Colonic mucosa (tissue), 4 donors: Measurements from ENCODE around the gene MICAL3. TPM values are rescaled to one million over a fixed set of nuclear protein-coding genes. Genes with fewer than 3 reads are reported as not detected.
A peak's percentile ranks its signal among the peaks of the same experiment; 100 is the strongest.
"Not testable (repeated sequence)": the region's sequence is repeated elsewhere in the genome, so short reads cannot be mapped to it uniquely, and the experiment has no call there.

Experiments used
- DNase-seq: peaks from one replicate; pipeline ENCODE4 v3.0.0-alpha.2; 2020
- H3K27ac ChIP-seq: fragments of 200-600 bp; one replicate; pipeline ENCODE4 v1.8.0; 2021
- H3K27me3 ChIP-seq: fragments of 200-600 bp; one replicate; pipeline ENCODE4 v1.8.0; 2021
- H3K36me3 ChIP-seq: fragments of 200-600 bp; one replicate; pipeline ENCODE4 v1.8.0; 2021
- H3K4me1 ChIP-seq: fragments of 200-600 bp; one replicate; pipeline ENCODE4 v1.8.0; 2021; ENCODE audit warnings: mild to moderate bottlenecking
- H3K4me3 ChIP-seq: fragments of 200-600 bp; one replicate; pipeline ENCODE4 v1.8.0; 2021
- H3K9ac ChIP-seq, 2 donors: one replicate each; pipeline ENCODE4 v1.7.0; 2013; ENCODE audit warnings: control low read depth in 2 of 2, low read depth in 2 of 2, low read length in 2 of 2
- H3K9me3 ChIP-seq: fragments of 200-600 bp; one replicate; pipeline ENCODE4 v1.8.0; 2021
- intact Hi-C: fragments of 100-400 bp; cut with DNase I; formaldehyde crosslinking; loops from one replicate; pipeline ENCODE4 v1.14.1; 2022
- total RNA-seq, 2 donors: library from RNA; stranded (reverse); fragmentation: NEBNext Ultra II Directional in 1 of 2; extraction: Animal tissue kit (Norgen Biotek cat#: 25700) in 1 of 2; gene quantifications; one replicate each; pipeline ENCODE4 v1.2.1, GENCODE V29; 2021
- TF ChIP-seq, protein P1 (sequence below): fragments of 200-600 bp; IDR thresholded peaks from one replicate; pipeline ENCODE4 v1.8.0; 2022; ENCODE audit warnings: antibody characterized with exemption, mild to moderate bottlenecking
- donor health status: healthy.
- donor health status: DM: no; HTN: no; CAD: no.
- donor health status: DM: no; HTN: no; CAD: no.

The MICAL3 gene
- 10 to 100 TPM; 72.5 to 84.5 TPM for total RNA-seq

- TF ChIP-seq, protein P1, sequence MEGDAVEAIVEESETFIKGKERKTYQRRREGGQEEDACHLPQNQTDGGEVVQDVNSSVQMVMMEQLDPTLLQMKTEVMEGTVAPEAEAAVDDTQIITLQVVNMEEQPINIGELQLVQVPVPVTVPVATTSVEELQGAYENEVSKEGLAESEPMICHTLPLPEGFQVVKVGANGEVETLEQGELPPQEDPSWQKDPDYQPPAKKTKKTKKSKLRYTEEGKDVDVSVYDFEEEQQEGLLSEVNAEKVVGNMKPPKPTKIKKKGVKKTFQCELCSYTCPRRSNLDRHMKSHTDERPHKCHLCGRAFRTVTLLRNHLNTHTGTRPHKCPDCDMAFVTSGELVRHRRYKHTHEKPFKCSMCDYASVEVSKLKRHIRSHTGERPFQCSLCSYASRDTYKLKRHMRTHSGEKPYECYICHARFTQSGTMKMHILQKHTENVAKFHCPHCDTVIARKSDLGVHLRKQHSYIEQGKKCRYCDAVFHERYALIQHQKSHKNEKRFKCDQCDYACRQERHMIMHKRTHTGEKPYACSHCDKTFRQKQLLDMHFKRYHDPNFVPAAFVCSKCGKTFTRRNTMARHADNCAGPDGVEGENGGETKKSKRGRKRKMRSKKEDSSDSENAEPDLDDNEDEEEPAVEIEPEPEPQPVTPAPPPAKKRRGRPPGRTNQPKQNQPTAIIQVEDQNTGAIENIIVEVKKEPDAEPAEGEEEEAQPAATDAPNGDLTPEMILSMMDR: peak; percentile 16
- Histone ChIP-seq H3K4me3 (peak within 1 kb of the TSS; percentile 71), H3K9ac (peak within 1 kb of the TSS; percentile 85 to 91), H3K27me3 (no peaks in the 10 kb centered on the region), H3K9me3 (no peaks in the 10 kb centered on the region), H3K4me1 (peaks cover 4% of the 10 kb centered on the region), H3K36me3 (no peaks in the 10 kb centered on the region), H3K27ac (peak within 1 kb of the TSS; percentile 82)
- DNase-seq: peak; percentile 68
- intact Hi-C loops: loop anchor here (5.0 kb wide), 1 partner anchor 192 kb away; no protein-coding TSS in a partner anchor
Measured at GRCh38 chr22:18024276-18024939, at the start of gene MICAL3. TSS of gene MICAL3 (minus strand) at chr22:18024561. CDS start at chr22:17906812, 117,749 bp downstream.

DNA sequence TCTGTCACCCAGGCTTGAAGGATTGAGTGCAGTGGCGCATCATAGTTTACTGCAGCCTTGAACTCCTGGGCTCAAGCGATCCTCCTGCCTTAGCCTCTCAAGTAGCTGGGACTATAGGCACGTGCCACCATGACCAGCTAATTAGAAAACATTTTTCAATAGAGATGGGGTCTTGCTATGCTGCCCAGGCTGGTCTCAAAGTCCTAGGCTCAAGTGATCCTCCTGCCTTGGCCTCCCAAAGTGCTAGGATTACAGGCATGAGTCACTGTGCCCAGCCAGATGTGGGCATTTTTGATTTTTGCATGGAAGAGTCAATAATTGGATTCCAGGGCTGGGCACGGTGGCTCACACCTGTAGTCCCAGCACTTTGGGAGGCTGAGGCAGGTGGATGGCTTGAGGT is 49.6 kb upstream of the MICAL3 start:
- not testable (repeated sequence) for H3K27ac ChIP-seq, H3K9me3 ChIP-seq

GRCh38 chr22:18073467-18073866 is 49.1 kb upstream of the MICAL3 start:
- Histone ChIP-seq H3K4me1 (peaks cover 7% of the 10 kb centered on the region), H3K4me3 (no peak overlapping the region), H3K9ac (no peak overlapping the region), H3K27me3 (no peaks in the 10 kb centered on the region), H3K36me3 (no peaks in the 10 kb centered on the region), H3K27ac (no peak overlapping the region), H3K9me3 (no peaks in the 10 kb centered on the region)
- no peak for DNase-seq
- TF ChIP-seq, protein P1: no peak
- intact Hi-C loops: loop anchor here (10.0 kb wide), 2 partner anchors 169 to 329 kb away; no protein-coding TSS in a partner anchor

More for the DNA sequence above, 49.6 kb upstream of the MICAL3 start:
- intact Hi-C loops: loop anchor here (2.0 to 10.0 kb wide), 3 partner anchors 169 to 329 kb away; no protein-coding TSS in a partner anchor
- H3K36me3 ChIP-seq, H3K4me3 ChIP-seq, H3K4me1 ChIP-seq, H3K27me3 ChIP-seq, H3K9ac ChIP-seq, DNase-seq: not testable (repeated sequence)

- Histone ChIP-seq H3K4me3 (no peak overlapping the region), H3K27me3 (no peaks in the 10 kb centered on the region), H3K9me3 (no peaks in the 10 kb centered on the region), H3K9ac (no peak overlapping the region), H3K4me1 (peaks cover 7% of the 10 kb centered on the region), H3K27ac (no peak overlapping the region), H3K36me3 (no peaks in the 10 kb centered on the region)
- TF ChIP-seq, protein P1: no peak
- no peak for DNase-seq
- intact Hi-C loops: loop anchor here (10.0 kb wide), 2 partner anchors 167 to 327 kb away; no protein-coding TSS in a partner anchor
Measured at GRCh38 chr22:18071968-18072310, 47.6 kb upstream of the MICAL3 start.

GRCh38 chr22:18071307-18071967 is 47.1 kb upstream of the MICAL3 start:
- H3K4me1 ChIP-seq, H3K27ac ChIP-seq, H3K36me3 ChIP-seq: not testable (repeated sequence)

GRCh38 chr22:18070556-18071306 is 46.4 kb upstream of the MICAL3 start:
- Histone ChIP-seq H3K4me1 (no peaks in the 10 kb centered on the region), H3K9me3 (no peaks in the 10 kb centered on the region), H3K9ac (no peak overlapping the region), H3K27ac (peak overlapping the region; percentile 33), H3K27me3 (no peaks in the 10 kb centered on the region), H3K4me3 (no peak overlapping the region), H3K36me3 (no peaks in the 10 kb centered on the region)
- TF ChIP-seq, protein P1: peak; percentile 25
- intact Hi-C loops: loop anchor here (10.0 kb wide), 2 partner anchors 166 to 326 kb away; no protein-coding TSS in a partner anchor
- no peak for DNase-seq

More at GRCh38 chr22:18071307-18071967, 47.1 kb upstream of the MICAL3 start:
- intact Hi-C loops: loop anchor here (10.0 kb wide), 2 partner anchors 167 to 327 kb away; no protein-coding TSS in a partner anchor
- H3K4me3 ChIP-seq, H3K9me3 ChIP-seq, H3K9ac ChIP-seq, H3K27me3 ChIP-seq, DNase-seq: not testable (repeated sequence)
